T-cell (primary cell): ENCODE data around the gene P2RY14. TPM values are rescaled to one million over a fixed set of nuclear protein-coding genes. Genes with fewer than 3 reads are reported as not detected.

Source experiments
- ATAC-seq, 4 experiments: fragments of 200-7000 bp in 3 of 4; fragments of 150-1000 bp in 1 of 4; cut with Tn5 transposase; replicated peaks in 1 of 4; 1 replicate in 3 of 4; 2 replicates in 1 of 4; pipeline ENCODE4 v1.10.0; 2021; ENCODE audit warnings: moderate library complexity in 3 of 4, mild to moderate bottlenecking in 2 of 4, moderate number of reproducible peaks in 1 of 4
- CTCF ChIA-PET, 2 donors: fragments of 300-600 bp; sonication (Branson Sonifier 250); formaldehyde crosslinking; loops; one replicate each; lab custom pipeline; 2022; ENCODE audit warnings: antibody characterized with exemption in 2 of 2; lab: Charles Lee
- POLR2A ChIA-PET, 2 donors: fragments of 300-600 bp; sonication (Branson Sonifier 250); formaldehyde crosslinking; loops; one replicate each; lab custom pipeline; 2022; ENCODE audit warnings: antibody characterized with exemption in 2 of 2; lab: Charles Lee
- DNase-seq, 35 experiments: peaks; one replicate each; pipeline versions ENCODE4 v3.0.0 to v3.0.0-alpha.2; 2013 to 2023
- H3K27ac ChIP-seq: one replicate; pipeline ENCODE4 v1.5.1; 2013; ENCODE audit warnings: low read length
- H3K27me3 ChIP-seq, 2 experiments: replicated peaks in 1 of 2; 1 replicate in 1 of 2; 2 replicates in 1 of 2; pipeline versions ENCODE4 v1.6.1 to v1.7.0; 2013; ENCODE audit warnings: low read length in 1 of 2, mixed read lengths in 1 of 2; ENCODE audit not compliant: control insufficient read depth in 2 of 2, insufficient read depth in 2 of 2; ENCODE audit errors: extremely low read depth in 1 of 2
- H3K36me3 ChIP-seq, 2 donors: 1 replicate in 1 of 2; 2 replicates in 1 of 2; pipeline versions ENCODE4 v1.6.1 to v1.7.0; 2013; ENCODE audit warnings: low read length in 1 of 2; ENCODE audit not compliant: control insufficient read depth in 2 of 2, insufficient read depth in 1 of 2; ENCODE audit errors: extremely low read depth in 1 of 2
- H3K4me1 ChIP-seq, 2 experiments: 1 replicate in 1 of 2; 2 replicates in 1 of 2; pipeline versions ENCODE4 v1.6.1 to v1.7.0; 2013; ENCODE audit warnings: low read length in 2 of 2, mixed read lengths in 1 of 2; ENCODE audit not compliant: insufficient read depth in 2 of 2, control insufficient read depth in 1 of 2; ENCODE audit errors: extremely low read depth in 1 of 2
- H3K4me3 ChIP-seq, 2 donors: 1 replicate in 1 of 2; 2 replicates in 1 of 2; pipeline versions ENCODE4 v1.5.1 to v1.7.0; 2013; ENCODE audit warnings: mild to moderate bottlenecking in 2 of 2, low read length in 1 of 2, moderate library complexity in 1 of 2; ENCODE audit not compliant: control insufficient read depth in 1 of 2; ENCODE audit errors: extremely low read depth in 1 of 2
- H3K9me3 ChIP-seq: 2 replicates; pipeline ENCODE4 v1.7.0; 2013
- H3K27ac Mint-ChIP-seq, 2 donors: one replicate each; pipeline ENCODE4 v1.8.0; 2020 to 2021; ENCODE audit warnings: mild to moderate bottlenecking in 2 of 2, mixed read lengths in 2 of 2
- H3K27me3 Mint-ChIP-seq, 2 donors: one replicate each; pipeline ENCODE4 v1.8.0; 2021 to 2022; ENCODE audit warnings: mixed read lengths in 2 of 2
- H3K36me3 Mint-ChIP-seq: one replicate; pipeline ENCODE4 v1.8.0; 2021; ENCODE audit warnings: mixed read lengths
- H3K4me1 Mint-ChIP-seq, 3 donors: one replicate each; pipeline ENCODE4 v1.8.0; 2020 to 2022; ENCODE audit warnings: mixed read lengths in 3 of 3, mild to moderate bottlenecking in 1 of 3
- H3K4me3 Mint-ChIP-seq, 3 donors: one replicate each; pipeline ENCODE4 v1.8.0; 2020 to 2022; ENCODE audit warnings: mild to moderate bottlenecking in 3 of 3, mixed read lengths in 3 of 3, moderate library complexity in 3 of 3
- H3K9me3 Mint-ChIP-seq, 3 donors: one replicate each; pipeline ENCODE4 v1.8.0; 2020 to 2022; ENCODE audit warnings: mixed read lengths in 3 of 3
- WGBS: methylation state at CpG from one replicate; pipeline ENCODE4 v1.1.5; 2013; ENCODE audit warnings: missing lambda C conversion rate; ENCODE audit not compliant: insufficient coverage; 5-methylcytosine and 5-hydroxymethylcytosine counted together
- total RNA-seq, 35 experiments: library from RNA in 6 of 35; stranded (reverse) in 6 of 35; fragments of 120-200 nt in 1 of 35; gene quantifications; one replicate each; pipeline versions ENCODE4 v1.2.1 to v1.2.4 and lab custom pipeline; 2013 to 2026

Gene P2RY14
- total RNA-seq, 5 donors from 2014 or later (not counting 1 experiment from before 2014, with no cell fraction given) = 0.30 to 0.73 (median 0.58) TPM

DNA sequence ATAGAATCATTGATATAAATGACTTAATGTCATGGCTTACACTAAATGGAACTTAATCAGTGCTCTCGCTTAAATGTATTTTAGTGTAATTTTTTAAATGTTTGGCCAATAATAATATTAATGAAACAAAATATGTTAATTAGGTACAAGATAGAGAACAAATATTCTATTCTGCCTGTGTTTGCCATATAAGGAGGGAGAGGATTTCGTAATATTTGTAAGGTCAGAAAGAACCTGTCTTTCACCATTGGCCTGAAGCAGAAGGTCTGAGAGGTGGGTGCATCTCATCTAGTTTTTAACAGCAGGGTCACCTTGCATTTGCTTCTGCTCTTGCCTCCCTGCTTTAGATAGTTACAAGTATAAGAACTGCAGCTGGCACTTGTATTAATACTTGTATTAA is 35.8 kb upstream of the P2RY14 start:
- Mint-ChIP-seq H3K4me1 (peaks cover 0 to 5% (median 4%) of the 10 kb centered on the region in 3 donors), H3K9me3 (no peaks in the 10 kb centered on the region), H3K27ac (no peak overlapping the region), H3K36me3 (no peaks in the 10 kb centered on the region), H3K27me3 (no peaks in the 10 kb centered on the region), H3K4me3 (no peak overlapping the region)
- DNase-seq (no peak), ATAC-seq (no peak)
- H3K27me3 ChIP-seq = no peaks in the 10 kb centered on the region
- no peak overlapping the region for H3K4me3 ChIP-seq
- ChIA-PET CTCF (no interaction called here), POLR2A (no interaction called here)
- no CpG with 5 or more reads among the region's 2 CpGs for WGBS
- no peak overlapping the region for H3K27ac ChIP-seq
- H3K36me3 ChIP-seq = no peaks in the 10 kb centered on the region
- no peaks in the 10 kb centered on the region for H3K9me3 ChIP-seq
- H3K4me1 ChIP-seq = no peaks in the 10 kb centered on the region

DNA sequence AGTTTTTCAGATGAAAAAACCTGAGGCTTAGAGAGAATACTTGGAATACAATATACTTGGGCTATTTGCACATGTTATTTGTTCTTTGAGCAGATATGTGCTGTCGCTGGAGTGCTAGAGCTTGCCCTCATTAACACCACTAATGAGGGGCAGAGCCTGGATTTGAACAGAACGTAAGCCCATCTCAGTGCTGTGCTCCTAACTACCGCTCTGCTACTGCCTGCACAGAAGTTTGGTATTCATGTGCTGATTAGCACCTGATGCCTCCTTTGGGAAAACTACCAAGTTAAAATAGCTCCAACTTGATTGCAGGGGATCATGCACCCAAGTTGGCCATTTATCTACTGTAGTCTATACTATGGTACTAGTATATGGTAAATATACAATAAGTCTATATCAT is 34.6 kb upstream of the P2RY14 start:
- ChIA-PET CTCF (interaction anchor here in 1 of 2 donors (0.6 kb wide), 1 partner anchor 110 kb away, joined by 3 read pairs; the partner anchor contains the start of gene GPR171), POLR2A (no interaction called here)
- H3K36me3 ChIP-seq = no peaks in the 10 kb centered on the region
- H3K4me1 ChIP-seq = no peaks in the 10 kb centered on the region
- H3K4me3 Mint-ChIP-seq = no peak overlapping the region
- no peak overlapping the region for H3K27ac Mint-ChIP-seq
- H3K4me1 Mint-ChIP-seq = peaks cover 0 to 5% (median 4%) of the 10 kb centered on the region in 3 donors
- no CpG with 5 or more reads among the region's 3 CpGs for WGBS
- H3K9me3 ChIP-seq = no peaks in the 10 kb centered on the region
- DNase-seq (no peak), ATAC-seq (no peak)
- no peak overlapping the region for H3K4me3 ChIP-seq
- no peaks in the 10 kb centered on the region for H3K36me3 Mint-ChIP-seq
- no peaks in the 10 kb centered on the region for H3K27me3 ChIP-seq
- no peaks in the 10 kb centered on the region for H3K9me3 Mint-ChIP-seq
- H3K27me3 Mint-ChIP-seq = no peaks in the 10 kb centered on the region
- H3K27ac ChIP-seq = no peak overlapping the region

DNA sequence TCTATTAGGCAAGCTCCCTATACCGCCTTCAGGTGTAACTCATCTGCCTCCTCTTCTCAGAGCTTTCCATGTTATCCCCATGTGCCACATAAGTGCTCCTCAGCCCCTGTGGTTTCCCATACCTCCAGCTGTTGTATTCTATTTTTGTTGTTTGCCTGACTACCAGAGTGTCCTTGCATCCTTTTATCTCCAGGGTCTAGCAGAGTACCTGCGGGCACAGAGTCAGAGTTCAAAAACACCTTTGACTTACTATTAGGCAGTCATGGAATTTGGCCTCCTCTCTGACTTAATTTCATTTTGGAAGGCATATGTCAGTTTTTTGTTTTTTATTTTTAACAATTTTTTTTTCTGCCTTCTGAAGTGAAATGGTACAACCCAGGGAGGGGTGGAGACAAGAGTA is 31.2 kb upstream of the P2RY14 start:
- Mint-ChIP-seq H3K27me3 (no peaks in the 10 kb centered on the region), H3K36me3 (no peaks in the 10 kb centered on the region), H3K4me3 (no peak overlapping the region), H3K4me1 (peaks cover 0 to 16% (median 8%) of the 10 kb centered on the region in 3 donors), H3K9me3 (no peaks in the 10 kb centered on the region), H3K27ac (no peak overlapping the region)
- no peak for DNase-seq
- Histone ChIP-seq H3K27ac (no peak overlapping the region), H3K9me3 (no peaks in the 10 kb centered on the region), H3K4me3 (no peak overlapping the region), H3K36me3 (no peaks in the 10 kb centered on the region), H3K4me1 (no peaks in the 10 kb centered on the region), H3K27me3 (no peaks in the 10 kb centered on the region)
- POLR2A ChIA-PET = no interaction called here
- CTCF ChIA-PET = no interaction called here
- 100% methylated on average over 1 of the region's 2 CpGs for WGBS
- no peak for ATAC-seq

DNA sequence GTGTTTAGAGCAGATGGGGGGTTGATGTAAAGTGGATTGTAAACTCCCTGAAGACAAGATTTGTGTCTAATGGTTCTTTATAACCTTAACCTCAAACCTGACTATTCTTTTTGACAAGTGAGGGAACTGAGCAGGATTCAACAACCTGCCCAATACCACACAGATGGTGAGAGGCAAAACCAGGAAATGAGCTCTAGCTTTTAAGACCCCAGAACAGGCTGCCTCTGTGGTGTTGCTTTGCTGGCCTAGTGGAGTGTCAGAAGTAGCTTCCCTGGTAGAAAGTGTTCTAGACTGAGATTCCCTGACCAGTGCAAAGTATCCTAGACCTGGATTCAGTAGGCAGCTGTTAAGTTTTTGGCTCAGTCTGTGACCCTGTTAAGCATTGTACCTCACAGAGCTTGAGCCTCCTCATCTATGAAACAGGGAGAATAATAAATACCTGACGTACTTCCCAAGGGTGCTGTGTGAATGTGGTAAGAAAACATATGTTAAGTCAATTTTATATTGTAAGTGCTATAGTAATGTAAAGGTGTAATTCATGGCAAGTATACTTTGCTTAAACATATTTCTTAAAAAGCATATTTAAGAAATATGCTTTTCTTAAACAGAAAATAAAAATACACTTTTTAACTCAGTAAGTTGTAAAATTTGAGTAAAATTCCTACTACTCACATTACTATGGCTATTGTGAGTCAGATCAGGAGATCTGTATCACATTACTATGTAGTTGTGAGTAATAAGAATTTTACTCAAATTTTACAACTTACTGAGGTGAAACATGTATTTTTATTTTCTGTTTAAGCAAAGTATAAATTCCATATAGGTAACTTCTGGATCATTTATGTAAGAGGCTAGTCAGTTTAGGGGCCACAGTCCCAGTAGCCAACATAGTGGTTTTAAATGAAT is 29.5 kb upstream of the P2RY14 start:
- H3K36me3 Mint-ChIP-seq = no peaks in the 10 kb centered on the region
- no CpG with 5 or more reads among the region's 1 CpG for WGBS

DNA sequence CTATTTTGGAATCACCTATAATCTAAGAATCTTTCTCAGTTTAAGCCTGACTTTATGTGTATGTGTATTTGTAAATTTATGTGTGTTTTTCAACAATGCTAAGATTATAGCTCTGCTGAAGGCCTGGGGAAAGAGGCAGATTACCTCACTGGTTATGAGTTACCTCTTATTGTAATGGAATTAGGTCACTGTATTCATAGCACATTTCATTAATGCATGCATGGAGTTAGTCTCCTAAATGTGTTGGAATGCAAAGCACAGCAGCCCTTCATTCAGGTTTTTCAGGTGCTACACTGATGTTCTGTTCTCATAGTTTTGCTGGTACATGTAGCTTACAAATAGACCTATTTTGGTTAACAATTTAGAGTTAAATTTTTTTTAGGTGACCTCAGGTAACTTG is 28.8 kb upstream of the P2RY14 start:
- H3K27ac ChIP-seq = no peak overlapping the region
- no peaks in the 10 kb centered on the region for H3K9me3 Mint-ChIP-seq
- no peaks in the 10 kb centered on the region for H3K9me3 ChIP-seq
- H3K4me1 ChIP-seq = no peaks in the 10 kb centered on the region
- ChIA-PET CTCF (interaction anchor here (0.6 to 0.7 kb wide), 2 partner anchors 140 to 155 kb away, joined by 3 read pairs; no protein-coding TSS in a partner anchor), POLR2A (interaction anchor here in 1 of 2 donors (0.6 kb wide), 1 partner anchor 106 kb away, joined by 3 read pairs; no protein-coding TSS in a partner anchor)
- no peaks in the 10 kb centered on the region for H3K36me3 ChIP-seq
- no peaks in the 10 kb centered on the region for H3K36me3 Mint-ChIP-seq
- no peaks in the 10 kb centered on the region for H3K27me3 ChIP-seq
- H3K27ac Mint-ChIP-seq = no peak overlapping the region
- H3K4me3 Mint-ChIP-seq = no peak overlapping the region
- H3K4me3 ChIP-seq = no peak overlapping the region
- peaks cover 0 to 16% (median 8%) of the 10 kb centered on the region in 3 donors for H3K4me1 Mint-ChIP-seq
- no peak for ATAC-seq
- no peak for DNase-seq
- H3K27me3 Mint-ChIP-seq = peaks cover 8 to 11% of the 10 kb centered on the region in 2 donors

More for the DNA sequence above, 29.5 kb upstream of the P2RY14 start:
- Mint-ChIP-seq H3K27ac (no peak overlapping the region), H3K4me1 (peaks cover 0 to 16% (median 8%) of the 10 kb centered on the region in 3 donors), H3K9me3 (no peaks in the 10 kb centered on the region), H3K4me3 (no peak overlapping the region), H3K27me3 (peaks cover 5 to 8% of the 10 kb centered on the region in 2 donors)
- ChIA-PET POLR2A (interaction anchor here in 1 of 2 donors (0.7 kb wide), 1 partner anchor 1866 kb away, joined by 3 read pairs; no protein-coding TSS in a partner anchor), CTCF (interaction anchor here (0.6 to 0.7 kb wide), 2 partner anchors 77 to 140 kb away, joined by 3 to 5 read pairs; no protein-coding TSS in a partner anchor)
- no peak overlapping the region for H3K4me3 ChIP-seq
- DNase-seq = no peak
- H3K36me3 ChIP-seq = no peaks in the 10 kb centered on the region
- H3K27ac ChIP-seq = no peak overlapping the region
- H3K27me3 ChIP-seq = no peaks in the 10 kb centered on the region
- no peaks in the 10 kb centered on the region for H3K4me1 ChIP-seq
- ATAC-seq = no peak
- H3K9me3 ChIP-seq = no peaks in the 10 kb centered on the region

DNA sequence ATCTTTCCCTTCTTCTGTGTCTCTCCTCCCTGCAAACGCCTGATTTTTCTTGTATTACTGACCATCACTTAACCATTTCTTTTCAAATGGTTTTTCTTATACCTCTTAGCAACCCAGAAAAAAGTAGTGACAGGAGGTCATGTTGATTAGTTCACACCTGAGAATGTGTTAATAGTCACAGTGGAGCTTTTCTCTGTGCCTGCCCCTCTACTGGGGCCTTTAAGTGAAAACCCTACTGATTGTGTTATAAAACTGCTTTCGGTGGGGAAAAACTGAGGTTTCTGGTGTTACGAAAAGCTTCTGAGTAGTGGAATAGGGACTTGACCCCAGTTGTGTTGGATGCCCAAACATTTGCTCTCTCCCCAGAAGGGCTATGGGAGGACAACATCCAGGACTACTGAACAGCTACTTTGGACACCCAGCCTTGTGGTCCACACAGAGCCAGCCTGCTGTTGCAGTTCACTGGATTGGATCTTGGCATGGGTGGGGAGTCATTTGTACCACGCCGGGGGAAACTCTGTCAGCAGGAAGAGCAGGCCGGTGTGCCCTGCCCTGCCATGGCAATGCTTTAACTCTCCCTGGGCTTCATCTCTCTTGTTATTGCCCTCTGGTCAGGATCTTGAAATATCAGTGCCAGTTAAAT is 27.9 kb upstream of the P2RY14 start:
- DNase-seq (no peak), ATAC-seq (no peak)
- no peaks in the 10 kb centered on the region for H3K9me3 Mint-ChIP-seq
- H3K27ac Mint-ChIP-seq = no peak overlapping the region
- H3K36me3 Mint-ChIP-seq = no peaks in the 10 kb centered on the region
- WGBS = 100% methylated on average over 3 of the region's 6 CpGs
- ChIA-PET CTCF (no interaction called here), POLR2A (no interaction called here)
- H3K4me3 ChIP-seq = no peak overlapping the region
- no peak overlapping the region for H3K27ac ChIP-seq
- no peaks in the 10 kb centered on the region for H3K4me1 ChIP-seq
- H3K27me3 Mint-ChIP-seq = peaks cover 11 to 12% of the 10 kb centered on the region in 2 donors
- H3K4me1 Mint-ChIP-seq = peaks cover 0 to 16% (median 8%) of the 10 kb centered on the region in 3 donors
- no peaks in the 10 kb centered on the region for H3K36me3 ChIP-seq
- H3K4me3 Mint-ChIP-seq = no peak overlapping the region
- H3K27me3 ChIP-seq = no peaks in the 10 kb centered on the region
- no peaks in the 10 kb centered on the region for H3K9me3 ChIP-seq
